ENCODE results near the gene MFAP2.

- TF ChIP-seq POLR2AphosphoS5 (IDR thresholded peaks at IDR 0.05) = no peak
- TF ChIP-seq CTCF (IDR thresholded peaks at IDR 0.05) = no peak
- no peak for TF ChIP-seq POLR2A (IDR thresholded peaks at IDR 0.05)
- TF ChIP-seq EP300 (IDR thresholded peaks at IDR 0.05; ENCODE audit: low read depth) = no peak
Measured at GRCh38 chr1:16967095-16967575, 13.3 kb downstream of the MFAP2 start.
